Anterior cingulate cortex (tissue), 58 donors: ENCODE data around the gene FIGN.
A peak's percentile ranks its signal among the peaks of the same experiment; 100 is the strongest.

Source experiments
- DNase-seq, 58 donors: peaks; one replicate each; lab custom pipeline; 2025; lab: John Stamatoyannopoulos, UW

Gene FIGN

DNA sequence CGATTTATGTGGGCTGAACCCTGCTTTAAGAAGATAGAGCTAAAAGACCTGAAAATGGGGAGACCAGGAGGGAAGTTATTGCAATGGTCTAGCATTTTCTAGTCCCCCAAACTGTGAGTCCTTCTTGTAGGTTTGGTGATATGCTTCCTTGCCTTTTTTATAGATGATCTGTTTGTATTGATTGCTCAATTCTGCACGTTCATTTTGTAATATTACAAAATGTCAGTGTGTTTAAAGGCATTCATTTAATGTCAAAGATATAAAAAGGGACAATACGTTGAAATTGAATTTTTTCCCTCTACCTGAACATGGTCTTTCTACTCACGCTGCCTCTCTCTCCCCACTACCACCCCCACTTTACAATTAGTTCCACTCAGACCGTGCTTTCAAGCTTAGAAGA is 5.6 kb upstream of the FIGN start:
- no peak for DNase-seq

DNA sequence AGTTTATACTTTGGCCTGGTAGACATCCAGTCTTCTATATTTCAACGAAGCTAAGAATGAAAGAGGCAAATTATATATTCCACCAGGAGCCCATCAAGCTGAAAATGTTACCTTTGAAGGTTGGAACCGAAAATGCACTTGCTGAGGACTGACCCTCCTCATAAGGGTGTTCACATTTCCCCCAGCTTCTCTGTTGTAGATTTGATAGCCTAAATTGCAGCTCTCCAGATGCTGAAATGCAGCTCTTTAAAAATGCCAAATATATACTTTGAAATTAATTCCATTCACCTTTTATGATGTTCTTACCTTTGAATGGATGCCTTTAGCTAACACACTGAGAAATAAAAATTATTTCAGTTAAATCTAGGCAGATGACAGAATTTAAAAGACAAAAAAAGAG is 1.8 kb upstream of the FIGN start:
- DNase-seq: no peak

DNA sequence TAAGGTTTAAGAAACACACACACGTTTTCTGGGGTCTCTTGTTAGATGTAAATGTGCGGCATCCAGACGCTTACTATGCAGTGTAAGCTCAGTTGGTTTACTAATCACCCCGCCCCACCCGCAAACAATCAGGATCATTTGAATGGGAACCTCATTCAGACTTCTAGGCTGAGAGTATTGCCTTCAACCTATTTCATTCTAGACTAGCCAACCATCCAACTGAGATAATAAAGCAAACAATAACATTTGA is 1.3 kb upstream of the FIGN start:
- peak in 1 of 58 donors; percentile 37 for DNase-seq

DNA sequence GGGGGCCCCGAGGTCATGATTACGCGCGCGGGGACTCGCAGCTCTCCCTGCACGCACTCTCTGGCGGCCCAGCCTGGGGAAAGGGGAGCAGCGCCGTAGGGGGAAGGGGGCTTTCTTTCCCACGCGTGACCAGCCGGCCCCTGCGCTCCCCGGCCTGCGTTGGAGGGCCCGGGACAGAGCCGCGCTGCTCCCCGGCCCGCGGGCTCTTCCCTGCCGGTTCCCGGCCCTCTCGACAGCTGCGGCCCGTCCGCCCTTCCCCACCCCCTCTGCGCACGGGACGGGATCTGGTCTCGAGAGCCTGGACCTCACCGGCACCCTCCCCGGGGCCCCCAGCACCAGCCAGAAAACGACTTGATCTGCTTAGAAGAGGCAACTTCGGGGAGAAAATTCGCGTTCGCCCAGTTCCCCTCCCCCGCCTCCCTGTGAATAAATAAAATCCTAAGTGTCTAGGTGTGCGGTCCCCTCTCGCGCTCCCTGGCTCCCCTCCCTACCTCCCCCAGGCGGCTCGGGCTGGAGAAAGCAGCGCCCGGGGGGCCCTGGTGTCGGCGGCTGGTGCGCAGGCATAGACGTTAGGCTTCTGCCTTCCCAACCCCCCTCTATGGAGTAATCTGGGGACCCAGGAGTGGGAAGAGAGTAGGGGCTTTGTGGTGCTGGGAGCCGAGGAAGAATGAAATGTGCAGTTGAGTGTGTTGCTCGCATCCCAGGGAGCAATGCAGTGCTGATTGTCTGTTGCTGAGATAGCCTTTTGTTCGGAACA is 803 bp upstream of the FIGN start:
- peak in 22 of 58 donors; percentile 17 to 67 (median 46) for DNase-seq

DNA sequence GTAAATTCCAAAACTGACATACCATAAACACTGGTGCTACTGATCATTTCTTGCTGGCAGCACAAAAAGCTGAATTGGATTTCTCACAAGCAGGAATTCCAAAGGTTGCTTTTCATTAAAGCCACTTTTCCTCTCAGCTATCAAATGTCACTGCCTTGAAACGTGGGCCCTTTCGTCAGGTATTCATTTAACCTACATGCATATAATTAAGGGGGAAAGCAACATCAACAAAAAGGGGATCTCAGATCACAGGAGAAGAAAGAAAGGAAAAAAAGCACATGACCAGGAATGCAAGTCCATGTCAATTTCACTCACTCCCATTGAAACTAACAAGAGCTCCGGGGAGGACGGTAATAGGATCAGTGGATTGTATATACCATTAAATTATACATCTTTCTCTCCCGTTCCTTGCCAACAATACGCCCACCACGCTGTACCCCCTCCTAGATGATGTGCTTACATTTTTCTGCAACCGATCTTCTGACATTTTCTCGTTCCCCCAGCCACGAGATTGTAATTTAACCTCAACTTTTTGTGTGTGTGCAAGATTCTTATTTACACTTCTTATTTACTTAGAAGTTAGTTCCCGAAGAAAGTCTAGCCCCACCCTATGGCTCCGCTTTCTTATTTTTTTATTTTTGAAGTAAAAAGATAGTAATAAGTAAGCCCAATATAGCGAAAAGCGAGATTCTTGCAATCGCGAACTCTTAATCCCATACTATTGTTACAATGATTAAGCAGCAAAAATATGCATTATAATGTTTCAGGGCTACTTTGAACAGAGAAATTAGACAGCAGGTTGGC is 725 bp downstream of the FIGN start:
- peak in 1 of 58 donors; percentile 42 for DNase-seq

DNA sequence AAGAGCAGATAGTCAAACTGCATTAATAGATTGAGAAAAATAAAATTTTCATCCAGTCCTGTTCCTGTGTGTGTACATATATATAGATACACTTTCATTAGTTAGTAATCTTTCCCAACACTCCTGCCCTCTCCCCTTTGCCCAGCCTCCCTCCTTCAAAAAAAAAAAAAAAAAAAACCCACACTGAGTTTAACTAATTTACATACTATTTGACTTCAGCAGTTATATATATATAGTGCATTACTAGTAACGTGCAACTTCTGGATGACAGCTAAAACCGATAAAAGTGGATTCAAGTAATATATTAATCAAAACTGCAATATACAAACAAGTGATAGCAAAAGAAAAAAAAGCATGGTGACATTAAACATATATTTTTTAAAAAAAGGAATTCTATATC is 1.4 kb downstream of the FIGN start:
- no peak for DNase-seq

DNA sequence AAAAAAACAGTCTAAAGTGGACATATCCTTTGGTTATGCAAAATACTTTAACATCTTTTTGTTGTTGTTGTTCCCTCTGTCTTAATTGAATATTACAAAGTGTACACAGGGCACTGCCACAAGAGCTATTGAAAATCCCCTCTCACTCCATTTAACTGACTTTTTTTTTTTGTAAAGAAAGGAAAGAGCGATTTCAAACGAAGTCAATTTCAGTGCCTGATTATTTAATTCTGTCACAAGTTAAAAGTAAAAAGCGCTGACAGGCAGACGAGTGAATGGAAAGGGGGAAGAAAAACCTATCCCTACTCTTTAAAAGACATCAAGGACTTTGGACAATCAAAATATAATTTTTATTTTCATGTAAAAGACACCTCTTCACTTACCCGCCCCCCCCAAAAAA is 1.9 kb downstream of the FIGN start:
- DNase-seq: no peak

DNA sequence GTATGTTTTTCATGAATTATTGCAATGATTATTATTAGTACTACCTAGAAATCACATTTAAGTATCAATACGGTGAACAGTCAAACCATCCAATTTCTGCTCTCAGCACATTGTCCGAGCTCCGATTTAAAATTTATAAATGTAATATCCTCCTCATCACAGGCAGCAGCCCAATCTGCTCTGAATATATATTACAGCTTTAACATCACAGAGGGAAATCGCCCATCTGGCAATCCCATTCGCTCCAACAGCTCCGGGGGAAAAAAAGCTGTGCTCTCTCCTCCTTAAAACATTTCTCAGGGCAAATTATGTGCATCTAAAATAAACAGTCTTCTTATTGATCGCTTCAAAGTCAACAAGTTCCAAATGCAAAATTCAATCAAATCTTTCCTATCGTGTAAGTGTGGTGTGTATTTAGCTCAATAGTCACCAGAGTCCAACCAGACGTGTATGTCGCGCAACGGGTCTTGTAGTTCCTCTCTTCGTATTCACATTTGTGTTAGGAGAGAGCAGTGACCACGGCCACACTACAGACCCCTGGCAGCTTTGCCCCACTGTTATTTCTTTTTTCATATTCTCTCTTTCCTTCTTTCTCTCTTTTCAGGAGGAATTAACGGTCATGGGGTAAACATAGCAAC is 2.4 kb downstream of the FIGN start:
- peak in 14 of 58 donors; percentile 9 to 56 (median 34) for DNase-seq

DNA sequence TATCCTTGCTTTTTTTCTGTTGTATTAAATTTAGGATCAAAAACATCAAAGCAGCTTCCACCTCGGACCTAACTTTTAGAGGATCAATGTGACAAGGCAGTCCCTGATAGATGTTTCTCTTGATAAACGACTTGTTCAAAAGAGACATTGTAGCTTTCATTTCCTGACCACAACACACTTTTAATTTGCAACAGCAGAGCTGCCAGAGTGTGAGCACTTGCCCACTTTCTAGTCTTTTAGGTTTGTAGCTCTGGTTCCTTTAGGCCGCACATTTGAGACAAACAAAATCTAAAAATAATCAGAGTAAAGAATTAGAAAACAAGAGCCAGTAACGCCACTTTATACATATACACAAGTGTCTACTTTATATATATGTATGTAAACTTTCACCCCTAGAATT is 3.1 kb downstream of the FIGN start:
- peak in 6 of 58 donors; percentile 9 to 22 (median 10) for DNase-seq

DNA sequence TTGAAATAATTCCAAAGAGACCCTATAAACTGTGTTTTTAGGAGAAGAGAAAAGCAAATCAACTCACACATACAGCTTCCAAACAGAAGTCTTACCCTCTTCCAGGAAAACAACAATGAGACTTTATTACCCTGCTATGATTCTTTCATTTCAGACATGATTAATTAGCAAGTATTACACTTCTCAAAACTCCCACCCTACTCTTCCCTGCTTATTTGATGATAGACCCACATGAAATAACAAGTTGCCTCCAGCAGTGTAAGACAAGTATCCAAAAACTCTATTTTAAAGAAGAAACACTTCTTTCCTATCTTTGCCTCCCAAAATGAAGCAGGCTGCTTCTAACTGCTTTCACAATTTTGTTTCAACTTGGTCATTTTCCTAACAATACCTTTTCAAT is 4.1 kb downstream of the FIGN start:
- DNase-seq: no peak

DNA sequence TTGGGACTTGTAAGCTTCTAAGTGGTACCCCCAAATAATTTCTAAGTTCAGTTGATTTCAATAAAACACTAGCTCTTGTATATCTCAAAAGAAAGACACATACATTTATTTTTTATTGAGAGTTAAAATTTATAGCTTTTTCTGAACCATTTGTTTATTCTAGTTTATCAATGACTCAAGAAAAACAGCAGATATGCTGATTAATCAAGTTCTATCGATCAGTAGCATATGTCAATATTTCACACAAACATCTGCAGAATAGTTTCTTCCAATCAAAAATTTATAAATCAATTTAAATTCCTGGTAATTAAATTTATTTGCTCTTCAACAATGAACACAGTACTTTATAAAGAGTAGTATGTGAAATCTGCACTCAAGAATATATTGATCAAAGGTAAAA is 5.3 kb downstream of the FIGN start:
- no peak for DNase-seq

DNA sequence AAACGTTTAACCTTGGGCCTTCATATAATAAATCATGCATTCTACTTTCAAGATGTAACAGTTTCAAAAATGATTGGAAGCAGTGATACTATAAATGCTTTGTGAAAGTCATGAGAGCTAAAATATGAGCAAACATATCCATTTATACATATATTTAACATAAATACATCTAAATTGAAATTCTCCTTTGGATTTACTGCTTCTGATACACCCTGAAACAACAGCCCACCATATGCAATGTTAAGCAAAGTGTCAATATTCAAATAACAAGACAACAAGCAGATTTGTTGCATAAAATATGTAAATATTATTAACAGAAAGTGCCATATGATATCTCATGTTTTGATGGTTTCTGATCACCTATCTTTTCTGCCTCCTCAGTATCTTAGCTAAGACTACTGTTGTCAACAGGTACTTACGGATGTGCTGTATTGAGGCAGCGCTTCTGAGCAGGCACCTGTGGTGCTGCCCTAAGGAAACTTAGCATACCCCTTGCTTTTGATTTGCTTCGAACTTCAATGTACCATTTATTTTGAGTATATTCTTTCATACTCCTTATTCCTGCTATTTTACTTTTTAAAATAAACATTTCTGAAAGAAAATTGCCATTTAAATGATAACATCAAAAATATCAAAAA is 6.1 kb downstream of the FIGN start:
- no peak for DNase-seq

DNA sequence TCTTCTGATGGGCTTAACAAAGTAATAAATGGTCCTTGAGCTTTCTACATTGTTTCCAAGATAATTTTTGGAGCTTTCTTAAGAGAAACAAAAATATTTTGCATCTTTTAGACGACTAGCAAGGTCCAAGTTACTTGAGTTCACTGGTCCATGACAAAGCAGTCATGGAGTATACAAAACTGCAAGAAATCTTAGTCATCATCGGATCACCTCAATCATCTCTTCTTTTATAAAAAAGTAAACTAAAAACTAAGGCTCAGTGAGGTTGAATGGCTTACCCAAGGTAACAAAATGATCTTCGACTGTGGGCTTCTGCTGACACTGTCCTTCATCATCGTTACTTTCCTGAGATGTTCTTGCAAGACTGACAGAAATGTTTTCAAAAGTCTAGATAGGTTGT is 11.9 kb downstream of the FIGN start:
- no peak for DNase-seq

DNA sequence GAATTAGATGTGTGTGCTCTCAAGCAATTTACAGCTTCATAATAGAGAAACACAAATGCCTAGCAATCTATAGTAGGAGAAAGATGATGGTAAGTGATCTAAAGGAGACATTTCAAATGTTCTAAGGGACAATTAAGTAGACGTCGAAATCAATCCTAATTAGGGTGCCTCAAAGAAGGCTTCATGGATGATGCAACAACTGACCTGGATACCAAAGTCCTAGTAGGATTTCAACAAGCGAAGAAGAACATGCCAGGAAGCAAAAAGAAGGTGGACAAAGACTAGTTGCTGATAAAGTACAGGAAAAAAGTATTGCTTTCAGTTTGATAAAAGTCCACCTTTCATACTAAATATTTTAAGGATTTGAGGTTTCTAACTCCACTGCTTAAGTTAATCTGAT is 12.5 kb downstream of the FIGN start:
- DNase-seq: no peak

DNA sequence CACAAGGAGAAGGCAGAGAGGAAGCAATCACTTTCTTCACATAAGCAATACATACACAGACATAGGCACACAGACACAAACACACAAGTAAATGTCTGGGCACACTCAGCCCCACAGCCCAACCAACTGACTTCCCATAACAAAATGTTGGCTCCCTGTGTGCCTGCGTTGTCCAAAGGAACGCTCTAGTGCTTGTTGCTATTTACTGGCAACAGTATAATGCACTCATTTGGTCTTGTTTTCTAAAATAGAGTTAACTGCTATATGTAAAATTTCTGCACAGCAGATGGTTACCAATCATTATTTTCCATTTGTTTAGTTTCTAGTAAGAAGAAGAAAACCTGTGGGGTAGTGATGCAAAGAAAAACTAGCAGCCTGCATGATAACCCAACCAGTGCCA is 16.5 kb downstream of the FIGN start:
- peak in 8 of 58 donors; percentile 7 to 39 (median 23) for DNase-seq

DNA sequence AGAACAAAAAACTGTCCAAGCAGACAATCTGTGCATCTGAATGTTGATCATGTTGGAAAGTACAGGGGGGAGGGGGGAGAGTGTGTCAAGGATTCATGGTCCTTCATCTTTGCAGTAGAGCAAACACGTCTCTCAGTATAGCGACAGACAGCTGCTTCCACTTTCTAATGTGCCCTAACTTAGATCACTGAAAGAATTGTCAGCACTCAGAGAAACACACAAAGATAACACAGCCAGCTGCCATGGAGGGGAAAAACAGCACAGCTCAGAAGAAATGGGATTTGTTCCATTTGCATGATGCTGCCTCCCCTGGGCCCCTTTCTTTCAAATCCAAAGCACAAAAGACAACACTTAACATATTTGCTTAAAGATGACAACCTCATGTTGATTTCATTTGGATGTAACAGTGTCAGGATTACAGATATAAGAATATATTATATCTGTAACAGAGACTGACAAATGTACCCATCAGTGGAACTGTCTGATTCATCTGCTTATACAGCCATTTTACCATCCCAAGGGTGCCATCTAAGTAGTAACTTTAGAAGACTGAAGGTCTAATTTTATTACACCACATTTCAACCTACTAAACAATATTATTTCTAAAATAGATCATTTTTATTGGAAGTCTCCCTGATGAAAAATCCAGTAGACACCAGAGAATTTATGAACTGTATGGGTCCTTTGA is 17.7 kb downstream of the FIGN start:
- DNase-seq: peak in 14 of 58 donors; percentile 15 to 58 (median 34)

DNA sequence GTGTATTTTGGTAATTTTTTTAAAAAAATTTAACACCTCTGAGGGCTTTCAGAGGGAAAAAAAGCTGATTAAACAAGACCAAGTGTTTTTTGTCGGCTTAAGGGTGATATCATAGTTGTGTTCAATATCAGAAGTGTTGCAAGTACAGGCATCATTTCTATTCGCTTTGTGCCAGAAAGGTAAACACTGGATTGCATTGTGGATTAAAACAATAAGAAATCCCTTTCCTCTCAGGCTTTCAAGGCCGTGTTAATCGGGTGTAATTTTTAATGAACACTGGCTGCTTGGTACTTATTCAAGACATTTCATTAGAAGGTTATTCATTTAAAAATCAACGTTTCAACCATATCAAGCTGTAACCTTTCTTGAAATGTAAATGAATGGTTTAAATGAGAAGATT is 18.3 kb downstream of the FIGN start:
- no peak for DNase-seq

DNA sequence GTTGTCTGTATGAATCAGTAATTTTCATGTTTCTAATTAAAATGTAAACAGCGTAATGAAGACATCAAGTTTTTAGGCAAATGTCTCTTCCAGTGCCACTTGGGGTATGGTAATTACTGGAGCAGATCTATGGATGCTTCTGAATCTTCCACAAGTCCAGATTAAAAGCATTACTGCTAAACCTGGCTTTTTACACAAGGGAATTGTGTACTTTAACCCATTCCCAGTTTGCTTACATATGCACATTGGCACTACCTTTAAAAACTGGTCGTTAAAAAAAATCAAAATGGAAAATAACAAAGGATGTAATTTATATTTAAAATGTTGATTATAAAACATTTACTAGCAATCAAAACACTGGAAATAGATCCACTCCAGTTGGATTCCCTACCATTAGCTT is 19.7 kb downstream of the FIGN start:
- no peak for DNase-seq

DNA sequence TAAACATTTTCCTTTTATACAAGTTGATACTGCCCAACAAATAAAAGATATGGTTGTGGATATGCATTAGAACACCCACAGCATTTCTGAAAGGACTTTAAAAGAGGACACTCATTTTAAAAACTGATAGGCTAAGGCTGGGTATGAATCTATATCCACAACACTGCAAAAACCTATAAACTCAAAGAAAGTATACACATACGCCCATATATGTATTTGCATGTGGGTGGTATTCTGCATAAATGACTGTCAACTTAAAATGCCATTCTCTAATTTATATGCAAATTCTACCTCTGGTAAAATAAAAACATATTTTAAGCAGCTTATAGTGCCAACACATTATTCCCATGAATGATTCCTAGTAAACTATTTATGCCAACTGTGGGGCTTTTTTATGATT is 20.1 kb downstream of the FIGN start:
- no peak for DNase-seq

DNA sequence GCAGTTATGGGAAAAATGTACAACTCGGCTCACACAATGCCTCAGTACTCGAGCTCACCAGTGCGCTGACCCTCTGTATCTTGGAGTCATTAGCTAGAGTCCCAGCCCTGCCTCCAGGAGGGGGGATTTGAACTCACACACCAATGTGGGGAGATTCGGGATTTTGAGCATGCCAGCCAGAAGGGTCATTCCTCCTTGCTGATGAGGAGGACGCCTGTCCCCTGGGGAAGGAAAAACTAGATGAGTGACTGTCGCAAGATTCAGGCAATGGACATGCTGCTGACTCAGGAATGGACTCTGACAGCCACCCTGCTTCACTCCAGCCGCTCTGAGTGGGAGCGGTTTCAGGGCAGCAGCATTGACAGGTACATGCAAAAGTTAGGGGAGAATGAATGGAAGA is 20.6 kb downstream of the FIGN start:
- DNase-seq: peak in 6 of 58 donors; percentile 20 to 37 (median 26)
